Uterus (tissue), 4 donors: Measurements from ENCODE around the gene EGLN3. TPM values are rescaled to one million over a fixed set of nuclear protein-coding genes. Genes with fewer than 3 reads are reported as not detected.
A peak's percentile ranks its signal among the peaks of the same experiment; 100 is the strongest.

Experiments used
- DNase-seq, 2 donors: peaks; one replicate each; pipeline ENCODE4 v3.0.0-alpha.2; 2019 to 2020
- H3K27ac ChIP-seq, 2 donors: fragments of 200-600 bp; sonication (generic); 1 replicate in 1 of 2; 2 replicates in 1 of 2; pipeline ENCODE4 v1.5.1; 2016 to 2018
- H3K27me3 ChIP-seq, 2 donors: fragments of 200-600 bp; sonication (generic); one replicate each; pipeline ENCODE4 v1.5.1; 2018 to 2019; ENCODE audit warnings: control low read depth in 1 of 2
- H3K36me3 ChIP-seq, 2 donors: fragments of 200-600 bp; sonication (generic); one replicate each; pipeline ENCODE4 v1.5.1; 2019; ENCODE audit warnings: control low read depth in 1 of 2
- H3K4me1 ChIP-seq, 2 donors: fragments of 200-600 bp; sonication (generic); one replicate each; pipeline ENCODE4 v1.5.1; 2018 to 2019; ENCODE audit warnings: control low read depth in 1 of 2
- H3K4me3 ChIP-seq, 2 donors: fragments of 200-600 bp; sonication (generic); 1 replicate in 1 of 2; 2 replicates in 1 of 2; pipeline ENCODE4 v1.5.1; 2018 to 2019; ENCODE audit warnings: mild to moderate bottlenecking in 1 of 2
- H3K9me3 ChIP-seq, 2 donors: fragments of 200-600 bp; sonication (generic); one replicate each; pipeline ENCODE4 v1.5.1; 2019; ENCODE audit warnings: control low read depth in 1 of 2
- CTCF ChIP-seq, 4 experiments: fragments of 200-600 bp in 2 of 4; fragments of 450-650 bp in 2 of 4; sonication (generic) in 2 of 4; IDR thresholded peaks; one replicate each; pipeline ENCODE4 v1.5.1; 2016 to 2019; ENCODE audit warnings: antibody characterized with exemption in 4 of 4, mild to moderate bottlenecking in 2 of 4, moderate library complexity in 1 of 4
- POLR2A ChIP-seq, 2 donors: fragments of 450-650 bp; IDR thresholded peaks; one replicate each; pipeline ENCODE4 v1.6.1; 2016; ENCODE audit warnings: antibody characterized with exemption in 2 of 2, mild to moderate bottlenecking in 1 of 2, moderate library complexity in 1 of 2
- intact Hi-C: fragments of 100-400 bp; cut with DNase I; formaldehyde crosslinking; loops from one replicate; pipeline ENCODE4 v1.15.1; 2023; ENCODE audit warnings: low total_unique reads
- total RNA-seq, 4 donors: library from RNA; depleted of rRNA in 3 of 4; stranded (reverse); fragments of >200 nt in 3 of 4; gene quantifications; one replicate each; pipeline versions ENCODE4 v1.1.0 to v1.2.4, GENCODE V29; 2014 to 2023
- donor health status: DM: yes; HTN: yes; CAD: no.

EGLN3 gene
- total RNA-seq, 4 donors from 2014 or later = 2.6 to 42.7 (median 8.7) TPM

- Histone ChIP-seq H3K4me1 (no peaks in the 10 kb centered on the region), H3K9me3 (no peaks in the 10 kb centered on the region), H3K36me3 (no peaks in the 10 kb centered on the region), H3K4me3 (no peak overlapping the region), H3K27ac (no peak overlapping the region), H3K27me3 (no peaks in the 10 kb centered on the region)
- intact Hi-C loops = no loop called here
- DNase-seq = no peak
- TF ChIP-seq POLR2A (IDR thresholded peaks at IDR 0.05) = no peak
- TF ChIP-seq CTCF (IDR thresholded peaks at IDR 0.05) = no peak
Measured at GRCh38 chr14:33925946-33926345, 24.9 kb downstream of the EGLN3 start.

GRCh38 chr14:33925235-33925634, 25.6 kb downstream of the EGLN3 start:
- H3K36me3 ChIP-seq = no peaks in the 10 kb centered on the region
- no peak overlapping the region for H3K4me3 ChIP-seq
- no peaks in the 10 kb centered on the region for H3K4me1 ChIP-seq
- no peak overlapping the region for H3K27ac ChIP-seq
- TF ChIP-seq POLR2A (IDR thresholded peaks at IDR 0.05) (no peak), CTCF (IDR thresholded peaks at IDR 0.05) (no peak)
- H3K9me3 ChIP-seq = no peaks in the 10 kb centered on the region
- no peak for DNase-seq
- H3K27me3 ChIP-seq = no peaks in the 10 kb centered on the region
- intact Hi-C loops = no loop called here

- no peak for TF ChIP-seq CTCF (IDR thresholded peaks at IDR 0.05)
- TF ChIP-seq POLR2A (IDR thresholded peaks at IDR 0.05) = no peak
- Histone ChIP-seq H3K36me3 (no peaks in the 10 kb centered on the region), H3K4me3 (no peak overlapping the region), H3K27me3 (no peaks in the 10 kb centered on the region), H3K4me1 (no peaks in the 10 kb centered on the region), H3K27ac (no peak overlapping the region), H3K9me3 (no peaks in the 10 kb centered on the region)
- intact Hi-C loops = no loop called here
- DNase-seq = no peak
Measured at GRCh38 chr14:33924566-33925100, 26.2 kb downstream of the EGLN3 start.

GRCh38 chr14:33922125-33922524, 28.7 kb downstream of the EGLN3 start:
- TF ChIP-seq POLR2A (IDR thresholded peaks at IDR 0.05) = no peak
- Histone ChIP-seq H3K27ac (no peak overlapping the region), H3K36me3 (no peaks in the 10 kb centered on the region), H3K4me3 (no peak overlapping the region), H3K27me3 (no peaks in the 10 kb centered on the region), H3K9me3 (no peaks in the 10 kb centered on the region), H3K4me1 (no peaks in the 10 kb centered on the region)
- no peak for DNase-seq
- intact Hi-C loops = no loop called here

GRCh38 chr14:33918256-33918655, 32.6 kb downstream of the EGLN3 start:
- H3K27me3 ChIP-seq = no peaks in the 10 kb centered on the region
- no peaks in the 10 kb centered on the region for H3K4me1 ChIP-seq
- no peak for DNase-seq
- H3K9me3 ChIP-seq = no peaks in the 10 kb centered on the region
- no peaks in the 10 kb centered on the region for H3K36me3 ChIP-seq
- no peak overlapping the region for H3K4me3 ChIP-seq
- TF ChIP-seq CTCF (IDR thresholded peaks at IDR 0.05) (no peak), POLR2A (IDR thresholded peaks at IDR 0.05) (no peak)
- intact Hi-C loops = no loop called here
- H3K27ac ChIP-seq = no peak overlapping the region

GRCh38 chr14:33917661-33918060, 33.2 kb downstream of the EGLN3 start:
- DNase-seq = no peak
- no peaks in the 10 kb centered on the region for H3K9me3 ChIP-seq
- intact Hi-C loops = no loop called here
- H3K36me3 ChIP-seq = no peaks in the 10 kb centered on the region
- no peaks in the 10 kb centered on the region for H3K27me3 ChIP-seq
- no peaks in the 10 kb centered on the region for H3K4me1 ChIP-seq
- H3K4me3 ChIP-seq = no peak overlapping the region
- peak overlapping the region in 1 of 2 donors; percentile 34 for H3K27ac ChIP-seq
- TF ChIP-seq CTCF (IDR thresholded peaks at IDR 0.05) (no peak), POLR2A (IDR thresholded peaks at IDR 0.05) (no peak)
